IPS-15b (cell line): ENCODE measurements around the gene RHBDF1.
"Not testable (repeated sequence)": the region's sequence is repeated elsewhere in the genome, so short reads cannot be mapped to it uniquely, and the experiment has no call there.

Experiments
- H3K27me3 ChIP-seq: one replicate; pipeline ENCODE4 v1.6.1; 2013; ENCODE audit warnings: low read length; ENCODE audit not compliant: control insufficient read depth, insufficient read depth
- H3K36me3 ChIP-seq: one replicate; pipeline ENCODE4 v1.6.1; 2013; ENCODE audit warnings: low read length; ENCODE audit not compliant: control insufficient read depth, insufficient read depth
- H3K4me1 ChIP-seq: one replicate; pipeline ENCODE4 v1.6.1; 2013; ENCODE audit warnings: mild to moderate bottlenecking, low read length; ENCODE audit not compliant: control insufficient read depth, insufficient read depth
- H3K4me3 ChIP-seq: one replicate; pipeline ENCODE4 v1.5.1; 2013; ENCODE audit warnings: low read depth, low read length
- H3K9ac ChIP-seq: one replicate; pipeline ENCODE4 v1.6.1; 2013; ENCODE audit warnings: low read depth, mild to moderate bottlenecking, low read length
- H3K9me3 ChIP-seq: one replicate; pipeline ENCODE4 v1.6.1; 2013; ENCODE audit warnings: mild to moderate bottlenecking, low read length; ENCODE audit not compliant: control insufficient read depth, insufficient read depth

RHBDF1 gene

DNA sequence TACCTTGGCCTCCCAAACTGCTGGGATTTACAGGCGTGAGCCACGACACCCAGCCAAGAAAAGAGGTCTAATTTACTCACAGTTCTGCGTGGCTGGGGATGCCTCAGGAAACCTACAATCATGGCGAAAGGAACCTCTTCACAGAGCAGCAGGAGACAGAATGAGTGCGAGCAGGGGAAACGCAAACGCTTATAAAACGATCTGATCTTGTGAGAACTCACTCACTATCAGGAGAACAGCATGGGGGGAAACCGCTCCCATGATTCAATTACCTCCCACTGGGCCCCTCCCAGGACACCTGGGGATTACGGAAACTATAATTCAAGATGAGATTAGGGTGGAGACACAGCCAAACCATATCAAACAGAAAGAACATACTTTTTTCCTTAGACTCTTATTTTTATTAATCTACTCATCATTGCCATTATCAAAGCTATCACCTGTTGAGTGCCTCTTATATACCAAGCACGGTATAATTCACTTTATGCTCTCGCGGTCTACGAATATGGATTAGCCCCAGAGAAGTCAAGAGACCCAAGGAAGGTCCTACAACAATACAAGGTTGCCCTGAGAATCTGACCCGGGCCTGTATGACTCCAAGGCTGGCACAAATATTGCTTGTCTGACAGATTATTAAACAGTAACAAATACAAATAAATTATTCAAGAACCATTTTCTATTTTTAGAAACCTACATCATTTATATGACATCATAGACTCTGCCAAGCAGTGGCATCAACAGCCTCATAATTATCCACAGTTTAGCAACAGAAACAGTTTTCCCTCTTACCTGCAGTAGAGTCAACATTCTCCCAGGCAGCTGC lies 21.5 kb downstream of the RHBDF1 start:
- H3K9ac ChIP-seq = no peak overlapping the region
- peaks cover 19% of the 10 kb centered on the region for H3K36me3 ChIP-seq
- no peaks in the 10 kb centered on the region for H3K9me3 ChIP-seq
- H3K4me1 ChIP-seq = no peaks in the 10 kb centered on the region
- H3K4me3 ChIP-seq = no peak overlapping the region
- no peaks in the 10 kb centered on the region for H3K27me3 ChIP-seq

DNA sequence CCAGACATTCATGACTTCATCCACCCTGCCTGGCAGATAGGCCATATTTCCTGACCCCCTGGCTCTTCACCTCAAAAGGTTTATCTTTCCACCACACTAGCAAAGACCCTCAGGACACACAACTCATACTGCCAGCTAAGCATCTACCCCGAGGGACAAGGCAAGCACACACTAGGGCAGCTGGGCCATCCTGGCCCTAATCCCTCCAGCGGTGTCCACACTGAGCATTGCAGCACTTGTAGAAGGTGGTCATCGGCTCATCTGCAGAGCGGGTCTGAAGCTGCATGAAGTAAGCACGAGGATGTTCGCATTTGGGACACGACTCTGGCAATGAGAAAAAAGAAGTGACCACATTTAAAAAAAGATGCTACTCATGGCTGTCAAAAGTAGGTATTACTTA lies 25.2 kb downstream of the RHBDF1 start:
- Histone ChIP-seq H3K4me3 (no peak overlapping the region), H3K9me3 (no peaks in the 10 kb centered on the region), H3K4me1 (no peaks in the 10 kb centered on the region), H3K36me3 (peaks cover 29% of the 10 kb centered on the region), H3K9ac (no peak overlapping the region), H3K27me3 (no peaks in the 10 kb centered on the region)

DNA sequence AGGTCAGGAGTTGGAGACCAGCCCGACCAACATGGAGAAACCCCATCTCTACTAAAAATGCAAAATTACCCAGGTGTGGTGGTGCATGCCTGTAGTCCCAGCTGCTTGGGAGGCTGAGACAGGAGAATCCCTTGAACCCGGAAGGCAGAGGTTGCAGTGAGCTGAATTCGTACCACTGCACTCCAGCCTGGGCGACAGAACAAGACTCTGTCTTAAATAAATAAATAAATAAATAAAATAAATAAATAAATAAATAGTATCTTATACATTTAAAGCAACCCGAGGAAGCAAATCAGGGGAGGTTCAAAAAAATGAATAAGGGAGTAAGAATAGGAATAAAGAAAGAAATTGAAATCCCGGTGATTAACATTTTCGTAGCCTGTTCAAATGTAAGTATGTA lies 25.9 kb downstream of the RHBDF1 start:
- H3K27me3 ChIP-seq, H3K4me1 ChIP-seq, H3K9ac ChIP-seq, H3K4me3 ChIP-seq, H3K9me3 ChIP-seq: not testable (repeated sequence)
- H3K36me3 ChIP-seq = peaks cover 29% of the 10 kb centered on the region

DNA sequence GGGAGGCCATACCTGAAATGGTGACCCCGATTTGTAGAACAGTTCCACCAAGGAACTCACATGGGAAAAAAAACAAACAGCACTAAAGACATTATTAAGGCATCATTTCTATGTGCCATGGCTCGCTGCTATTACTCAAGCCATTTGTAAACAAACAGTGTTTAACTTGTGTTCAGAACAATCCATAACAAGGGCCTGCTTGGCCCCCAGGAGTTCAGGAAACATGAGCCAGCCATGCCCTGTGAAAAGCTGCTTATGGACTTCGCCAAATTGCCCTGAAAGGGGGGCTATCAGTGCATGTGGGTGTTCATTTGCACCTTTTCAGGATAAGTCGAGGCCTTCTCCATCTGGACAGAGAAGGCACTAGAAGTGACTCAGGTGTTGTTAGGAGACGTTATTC lies 27.0 kb downstream of the RHBDF1 start:
- H3K4me1 ChIP-seq = no peaks in the 10 kb centered on the region
- H3K9ac ChIP-seq = no peak overlapping the region
- no peaks in the 10 kb centered on the region for H3K27me3 ChIP-seq
- H3K4me3 ChIP-seq = no peak overlapping the region
- H3K9me3 ChIP-seq = no peaks in the 10 kb centered on the region
- H3K36me3 ChIP-seq = peaks cover 34% of the 10 kb centered on the region

DNA sequence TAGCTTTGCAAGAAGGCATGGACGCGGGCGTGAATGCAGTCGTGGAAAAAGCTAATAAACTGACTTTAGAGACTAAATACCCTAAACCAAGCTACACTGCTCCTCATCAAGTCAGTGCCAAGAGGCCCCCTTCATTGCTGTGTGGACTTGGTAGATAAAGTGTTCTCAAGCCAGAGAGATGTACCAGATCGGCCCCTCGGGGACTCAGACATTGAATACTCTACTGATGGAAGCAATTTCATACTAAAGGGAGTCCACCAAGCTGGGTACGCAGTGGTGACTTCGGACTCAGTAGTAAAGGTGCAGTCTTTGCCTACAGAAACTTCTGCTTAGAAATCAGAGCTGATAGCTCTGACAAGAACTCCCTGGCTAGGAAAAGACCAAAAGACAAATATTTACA lies 27.8 kb downstream of the RHBDF1 start:
- H3K9ac ChIP-seq = no peak overlapping the region
- no peaks in the 10 kb centered on the region for H3K4me1 ChIP-seq
- H3K27me3 ChIP-seq = no peaks in the 10 kb centered on the region
- peaks cover 28% of the 10 kb centered on the region for H3K36me3 ChIP-seq
- H3K9me3 ChIP-seq = no peaks in the 10 kb centered on the region
- H3K4me3 ChIP-seq = no peak overlapping the region

DNA sequence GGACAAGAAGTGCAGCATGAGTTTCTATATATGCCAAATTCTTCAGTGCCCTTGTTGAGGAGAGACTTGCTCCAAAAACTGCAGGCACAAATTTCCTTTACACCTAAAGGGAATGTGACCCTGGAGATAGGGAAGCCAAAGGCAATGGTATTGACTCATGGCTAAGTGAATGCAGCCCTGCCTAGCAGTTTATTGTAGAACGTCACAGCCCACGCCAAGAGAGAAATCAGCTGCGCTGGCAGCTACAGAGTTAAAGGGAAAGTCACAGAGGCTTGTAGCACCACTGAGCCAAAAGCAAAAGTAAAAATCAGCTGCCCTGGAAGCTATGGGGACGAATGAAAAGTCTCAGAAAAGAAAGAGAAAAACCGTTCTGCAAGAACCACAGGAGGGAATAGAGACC lies 29.1 kb downstream of the RHBDF1 start:
- H3K9ac ChIP-seq = no peak overlapping the region
- H3K27me3 ChIP-seq = no peaks in the 10 kb centered on the region
- H3K4me1 ChIP-seq = no peaks in the 10 kb centered on the region
- peaks cover 27% of the 10 kb centered on the region for H3K36me3 ChIP-seq
- no peaks in the 10 kb centered on the region for H3K9me3 ChIP-seq
- H3K4me3 ChIP-seq = no peak overlapping the region

DNA sequence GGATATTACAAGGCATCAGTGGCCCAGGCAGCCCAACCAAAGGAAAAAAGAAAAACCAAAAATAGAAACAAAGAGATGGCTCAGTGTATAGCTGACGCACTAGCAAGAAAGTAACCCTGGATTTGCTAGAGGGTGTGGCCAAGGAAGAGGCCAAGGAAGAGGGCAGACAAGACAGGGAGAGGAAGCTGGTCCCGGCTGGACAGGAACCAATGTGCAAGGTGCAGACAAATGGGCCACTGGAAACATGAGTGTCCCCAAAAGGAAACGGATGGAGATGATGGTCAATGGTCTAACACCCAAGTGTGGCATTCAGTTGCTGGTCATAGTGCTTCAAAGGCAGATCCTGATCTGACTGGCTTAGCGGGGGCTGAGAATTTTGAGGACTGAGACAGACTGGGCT lies 29.7 kb downstream of the RHBDF1 start:
- Histone ChIP-seq H3K9ac (no peak overlapping the region), H3K27me3 (no peaks in the 10 kb centered on the region), H3K4me3 (no peak overlapping the region), H3K9me3 (no peaks in the 10 kb centered on the region), H3K36me3 (peaks cover 27% of the 10 kb centered on the region), H3K4me1 (no peaks in the 10 kb centered on the region)

DNA sequence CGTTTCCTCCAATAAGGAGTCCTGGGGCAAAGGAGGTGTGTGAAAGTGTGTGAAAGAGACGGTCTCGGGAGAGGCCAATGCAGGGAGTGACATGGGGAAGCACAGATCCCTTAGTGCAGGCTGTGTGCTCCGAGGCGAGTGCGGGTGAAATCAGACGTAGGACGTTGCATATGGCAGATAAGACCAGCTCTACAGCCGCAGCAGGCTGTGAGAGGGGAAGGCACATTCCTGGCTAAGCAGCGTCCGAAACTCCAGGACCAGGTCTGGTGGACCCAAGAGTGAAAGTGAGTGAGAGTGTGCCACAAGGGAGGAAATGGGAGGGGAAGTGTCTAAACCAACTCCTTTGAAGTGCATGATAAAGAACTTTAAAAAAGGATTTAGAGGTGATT lies 30.4 kb downstream of the RHBDF1 start:
- Histone ChIP-seq H3K4me3 (no peak overlapping the region), H3K9me3 (no peaks in the 10 kb centered on the region), H3K4me1 (no peaks in the 10 kb centered on the region), H3K27me3 (no peaks in the 10 kb centered on the region), H3K9ac (no peak overlapping the region), H3K36me3 (peaks cover 24% of the 10 kb centered on the region)

DNA sequence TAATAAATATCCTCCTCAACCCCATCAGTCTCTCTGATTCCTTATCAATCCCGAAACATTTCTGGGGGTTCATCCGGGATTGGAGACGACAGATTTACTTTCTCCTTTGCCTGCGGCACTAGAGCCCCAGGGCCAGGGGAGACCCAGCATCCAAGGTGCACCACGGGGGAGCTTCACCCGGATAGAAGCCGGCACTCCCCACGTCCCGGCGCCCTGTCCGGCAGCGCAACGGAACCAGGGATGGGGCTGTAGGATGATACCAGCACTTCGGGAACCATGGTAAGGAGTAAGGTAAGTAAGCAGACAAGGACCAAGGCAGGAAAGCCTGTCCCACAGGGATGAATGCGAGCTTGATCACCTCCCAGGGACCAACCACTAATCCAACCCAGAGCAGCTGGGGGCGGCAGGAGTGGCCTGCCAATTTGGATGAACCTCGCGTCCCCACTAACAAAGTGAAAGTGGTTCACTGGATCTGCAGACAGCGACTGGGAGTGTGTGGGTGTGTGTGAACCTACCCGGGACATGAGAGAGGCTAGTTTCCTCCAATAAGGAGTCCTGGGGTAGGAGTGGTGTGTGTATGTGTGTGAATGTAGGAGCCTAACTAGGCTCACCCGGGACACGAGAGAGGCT lies 30.9 kb downstream of the RHBDF1 start:
- no peaks in the 10 kb centered on the region for H3K9me3 ChIP-seq
- no peak overlapping the region for H3K4me3 ChIP-seq
- H3K27me3 ChIP-seq = no peaks in the 10 kb centered on the region
- peaks cover 23% of the 10 kb centered on the region for H3K36me3 ChIP-seq
- H3K4me1 ChIP-seq = no peaks in the 10 kb centered on the region
- H3K9ac ChIP-seq = no peak overlapping the region

DNA sequence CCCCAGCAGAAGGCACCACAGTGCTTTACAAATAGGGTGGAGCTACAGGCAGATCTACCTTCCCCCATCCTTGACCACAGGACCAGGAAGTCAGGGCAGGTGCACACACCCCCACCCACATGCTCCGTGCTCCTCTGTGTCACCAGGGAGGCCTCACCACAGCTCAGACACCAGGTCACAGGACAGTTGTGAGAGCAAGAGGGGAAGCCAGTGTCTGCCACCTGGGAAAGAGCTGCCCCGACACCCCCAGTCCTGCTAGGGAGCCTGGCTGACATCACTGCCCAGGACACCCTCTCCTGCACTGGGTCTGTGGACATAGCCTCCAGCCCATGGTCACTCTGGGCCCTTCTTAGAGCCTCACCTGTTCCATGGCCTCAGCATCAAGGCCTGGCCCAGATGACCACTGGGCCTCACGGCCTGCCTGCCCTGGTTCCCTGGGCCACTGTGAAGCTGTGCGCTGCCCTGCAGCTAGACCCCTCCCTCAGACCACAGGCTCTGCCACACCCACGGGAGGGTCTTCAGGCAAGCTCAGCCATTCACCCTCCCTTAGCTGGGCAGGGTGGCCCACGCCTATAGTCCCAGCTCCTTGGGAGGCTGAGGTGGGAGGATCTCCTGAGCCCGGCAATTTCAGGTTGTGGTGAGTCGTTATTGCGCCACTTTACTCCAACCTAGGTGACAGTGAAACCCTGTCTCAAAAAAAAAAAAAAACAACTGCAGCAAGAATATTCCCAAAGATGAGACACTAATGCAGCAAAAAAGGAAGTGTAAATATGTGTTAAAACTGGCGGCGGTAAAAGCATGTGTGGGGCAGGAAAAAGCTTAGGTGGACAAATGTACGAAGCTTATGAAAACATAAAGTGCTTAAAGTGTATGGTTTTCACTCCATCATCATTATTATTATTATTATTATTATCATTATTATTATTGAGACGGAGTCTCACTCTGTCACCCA lies 33.2 kb downstream of the RHBDF1 start:
- Histone ChIP-seq H3K27me3 (no peaks in the 10 kb centered on the region), H3K9me3 (no peaks in the 10 kb centered on the region), H3K36me3 (peaks cover 13% of the 10 kb centered on the region), H3K9ac (no peak overlapping the region), H3K4me3 (no peak overlapping the region), H3K4me1 (no peaks in the 10 kb centered on the region)

DNA sequence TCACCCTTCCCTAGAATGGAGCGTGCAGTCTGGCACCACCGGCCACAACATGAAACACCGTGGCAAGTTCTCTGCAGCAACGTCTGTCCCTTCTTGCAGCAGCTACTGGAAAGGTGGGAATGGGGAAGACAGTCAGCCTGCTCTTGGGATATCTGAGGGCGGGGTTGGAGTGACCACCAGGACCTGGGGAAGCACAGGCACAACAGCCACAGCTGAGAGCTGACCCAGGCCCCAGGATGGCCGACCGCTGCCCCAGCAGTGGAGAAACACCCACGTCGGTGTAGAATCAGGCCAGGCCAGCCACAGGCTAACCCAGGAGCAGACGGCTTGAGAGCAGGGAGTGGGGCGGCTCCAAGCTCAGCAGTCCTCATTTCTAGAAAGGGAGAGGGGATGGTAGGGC lies 34.2 kb downstream of the RHBDF1 start:
- not testable (repeated sequence) for H3K9ac ChIP-seq, H3K4me1 ChIP-seq, H3K9me3 ChIP-seq, H3K4me3 ChIP-seq, H3K27me3 ChIP-seq
- peaks cover 10% of the 10 kb centered on the region for H3K36me3 ChIP-seq
